HepG2 (cell line): Measurements from ENCODE around the gene RIPK3. TPM values are rescaled to one million over a fixed set of nuclear protein-coding genes. Genes with fewer than 3 reads are reported as not detected.

Source experiments
- AGO1 ChIP-seq: fragments of 200-400 bp; formaldehyde crosslinking; IDR thresholded peaks from 2 replicates; pipeline ENCODE4 v1.6.1; 2017; ENCODE audit warnings: mild to moderate bottlenecking, low read depth, low read length, moderate library complexity; ENCODE audit not compliant: poor library complexity, severe bottlenecking
- DNMT1 ChIP-seq: sonication (generic); formaldehyde crosslinking; IDR thresholded peaks from 2 replicates; pipeline ENCODE4 v1.5.1; 2020; ENCODE audit warnings: mild to moderate bottlenecking, missing genetic modification reagents
- E2F1 ChIP-seq: sonication (generic); formaldehyde crosslinking; IDR thresholded peaks from 2 replicates; pipeline ENCODE4 v1.5.0; 2020; ENCODE audit warnings: missing genetic modification reagents
- IRX3 ChIP-seq: sonication (generic); formaldehyde crosslinking; IDR thresholded peaks from 2 replicates; pipeline ENCODE4 v1.8.1; 2023; ENCODE audit warnings: mild to moderate bottlenecking, low read depth, missing genetic modification reagents, borderline replicate concordance
- KDM2A ChIP-seq: sonication (generic); formaldehyde crosslinking; IDR thresholded peaks from 2 replicates; pipeline ENCODE4 v1.4.0; 2020; ENCODE audit warnings: low read depth, missing genetic modification reagents, borderline replicate concordance
- MBNL3 ChIP-seq: fragments of 250-450 bp; sonication (Bioruptor Pico); conservative IDR thresholded peaks from 2 replicates; pipeline ENCODE4 v1.8.0; 2022; ENCODE audit warnings: mild to moderate bottlenecking, inconsistent platforms
- MZF1 ChIP-seq: sonication (generic); formaldehyde crosslinking; IDR thresholded peaks from 2 replicates; pipeline ENCODE4 v1.8.1; 2023; ENCODE audit warnings: mild to moderate bottlenecking, missing genetic modification reagents, borderline replicate concordance
- NBN ChIP-seq: fragments of 450-650 bp; conservative IDR thresholded peaks from 2 replicates; pipeline ENCODE4 v1.6.1; 2017
- SP5 ChIP-seq: IDR thresholded peaks from 2 replicates; pipeline ENCODE4 v1.6.1; 2016; ENCODE audit warnings: low read depth, borderline replicate concordance
- SYNCRIP ChIP-seq: fragments of 200-400 bp; formaldehyde crosslinking; IDR thresholded peaks from 2 replicates; pipeline ENCODE4 v1.6.1; 2018; ENCODE audit warnings: mild to moderate bottlenecking, low read depth, low read length; ENCODE audit not compliant: insufficient read depth
- TFE3 ChIP-seq: IDR thresholded peaks from 2 replicates; pipeline ENCODE4 v1.6.1; 2016
- U2AF2 ChIP-seq: fragments of 200-400 bp; formaldehyde crosslinking; IDR thresholded peaks from 2 replicates; pipeline ENCODE4 v1.6.1; 2017; ENCODE audit warnings: low read depth, mild to moderate bottlenecking, low read length
- ZC3H4 ChIP-seq: sonication (generic); formaldehyde crosslinking; IDR thresholded peaks from 2 replicates; pipeline ENCODE4 v1.4.0; 2020; ENCODE audit warnings: missing genetic modification reagents, borderline replicate concordance
- ZFP36 ChIP-seq: fragments of 150-350 bp; IDR thresholded peaks from 2 replicates; pipeline ENCODE4 v1.6.1; 2018; ENCODE audit warnings: borderline replicate concordance, low read length, low read depth; ENCODE audit not compliant: partially characterized antibody
- ZFP36L1 ChIP-seq: sonication (generic); formaldehyde crosslinking; IDR thresholded peaks from 2 replicates; pipeline ENCODE4 v1.8.0; 2022; ENCODE audit warnings: mild to moderate bottlenecking, missing genetic modification reagents, moderate library complexity
- ZFYVE20 ChIP-seq: sonication (generic); formaldehyde crosslinking; IDR thresholded peaks from 2 replicates; pipeline ENCODE4 v1.8.0; 2023; ENCODE audit warnings: low read depth, mild to moderate bottlenecking, moderate library complexity, missing genetic modification reagents, borderline replicate concordance
- ZIK1 ChIP-seq: sonication (generic); formaldehyde crosslinking; IDR thresholded peaks from 2 replicates; pipeline ENCODE4 v1.5.0; 2020; ENCODE audit warnings: mild to moderate bottlenecking, low read depth, missing genetic modification reagents, borderline replicate concordance
- ZNF329 ChIP-seq: sonication (generic); formaldehyde crosslinking; IDR thresholded peaks from 2 replicates; pipeline ENCODE4 v1.9.0; 2021; ENCODE audit warnings: low read depth, mild to moderate bottlenecking, missing genetic modification reagents
- ZNF333 ChIP-seq: sonication (generic); formaldehyde crosslinking; IDR thresholded peaks from 2 replicates; pipeline ENCODE4 v1.4.0; 2020; ENCODE audit warnings: mild to moderate bottlenecking, missing genetic modification reagents, borderline replicate concordance
- ZNF446 ChIP-seq: sonication (generic); formaldehyde crosslinking; IDR thresholded peaks from 2 replicates; pipeline ENCODE4 v1.5.0; 2020; ENCODE audit warnings: mild to moderate bottlenecking, missing genetic modification reagents
- ZNF503 ChIP-seq: sonication (generic); formaldehyde crosslinking; IDR thresholded peaks from 2 replicates; pipeline ENCODE4 v1.4.0; 2020; ENCODE audit warnings: missing genetic modification reagents
- ZNF557 ChIP-seq: sonication (generic); formaldehyde crosslinking; IDR thresholded peaks from 2 replicates; pipeline ENCODE4 v1.4.0; 2020; ENCODE audit warnings: missing genetic modification reagents
- ZNF605 ChIP-seq: sonication (generic); formaldehyde crosslinking; IDR thresholded peaks from 2 replicates; pipeline ENCODE4 v1.8.0; 2022; ENCODE audit warnings: mild to moderate bottlenecking, missing genetic modification reagents
- polyA plus RNA-seq, 8 experiments: library from polyadenylated mRNA; depleted of rRNA in 3 of 8; stranded (reverse) in 7 of 8; unstranded in 1 of 8; fragments of >200 nt; fragmentation: Illumina TruSeq in 4 of 8; extraction: Trizol in 4 of 8; gene quantifications; 2 replicates each; pipeline versions ENCODE4 v1.2.1 to v1.2.3, GENCODE V29; 2011 to 2016; ENCODE audit warnings: low read depth in 4 of 8, missing spikeins in 1 of 8, mixed read lengths in 1 of 8; ENCODE audit not compliant: insufficient read depth in 1 of 8
- total RNA-seq, 5 experiments: library from RNA; depleted of rRNA; stranded (reverse); fragments of >200 nt; fragmentation: Illumina TruSeq; extraction: Trizol; gene quantifications; 2 replicates each; pipeline ENCODE4 v1.2.3, GENCODE V29; 2016; ENCODE audit warnings: low read depth in 1 of 5
- TF ChIP-seq, protein P1 (sequence below): IDR thresholded peaks from 2 replicates; pipeline ENCODE4 v1.6.1; 2016; ENCODE audit warnings: missing compliant biosample characterization, missing genetic modification reagents, borderline replicate concordance

Gene RIPK3
- total and polyA plus RNA-seq, 2 of the 13 experiments (the other 11 are each of a cell fraction or from before 2014, with no cell fraction given) = not detected

DNA sequence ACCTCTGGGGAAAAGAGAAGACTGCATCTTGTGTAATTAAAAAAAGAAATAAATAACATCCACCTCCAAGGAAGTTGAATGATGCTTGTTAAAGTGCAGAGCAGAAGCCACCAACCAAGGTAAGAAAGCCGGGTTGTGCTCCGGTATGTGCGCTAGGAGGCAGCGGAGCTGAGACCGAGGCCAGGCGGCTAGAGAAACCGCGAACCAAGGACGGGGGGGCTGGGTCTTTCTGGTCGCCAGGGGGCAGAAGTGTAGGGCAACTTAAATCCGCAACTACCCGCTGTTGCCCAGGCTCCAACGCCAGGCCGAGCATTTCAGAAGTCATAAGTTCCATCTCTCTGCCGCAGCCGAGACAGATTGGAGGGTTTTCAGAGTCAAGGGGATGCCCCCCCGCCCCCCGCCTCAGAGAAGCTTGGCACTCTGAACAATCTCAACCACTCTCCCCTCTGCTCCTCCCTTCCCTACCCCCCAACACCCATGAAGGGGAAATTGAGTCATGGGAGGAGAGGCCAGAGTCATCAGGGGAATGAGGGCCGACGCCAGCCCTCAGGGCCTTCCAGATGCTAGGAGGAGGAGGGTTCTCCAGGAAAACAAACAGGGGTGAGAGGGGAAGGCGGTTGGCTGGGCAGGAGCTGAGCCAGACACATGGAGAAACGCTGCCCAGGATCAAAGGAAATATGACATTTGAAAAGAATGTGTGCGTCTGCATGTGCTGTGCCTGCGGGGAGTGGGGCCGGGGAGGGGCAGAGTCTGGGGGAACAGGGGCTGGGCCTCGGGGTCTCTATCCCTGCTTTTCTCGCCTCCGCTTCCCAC lies 26.0 kb upstream of the RIPK3 start (continued):
- no peak for TF ChIP-seq ZNF329
- TF ChIP-seq ZFP36L1 = no peak
- 0 out of 2 replicates have a peak, but pooled peaks have one; percentile 58 for TF ChIP-seq ZNF503 (CRISPR knock-in tag)
- peak; percentile 82 for TF ChIP-seq ZNF605 (CRISPR knock-in tag)
- TF ChIP-seq ZIK1 = 0 out of 2 replicates have a peak, but pooled peaks have one; percentile 6
- peak; percentile 96 for TF ChIP-seq KDM2A (CRISPR knock-in tag)
- TF ChIP-seq ZNF333 (CRISPR knock-in tag) = peak; percentile 97
- no peak for TF ChIP-seq U2AF2
- TF ChIP-seq, protein P1, sequence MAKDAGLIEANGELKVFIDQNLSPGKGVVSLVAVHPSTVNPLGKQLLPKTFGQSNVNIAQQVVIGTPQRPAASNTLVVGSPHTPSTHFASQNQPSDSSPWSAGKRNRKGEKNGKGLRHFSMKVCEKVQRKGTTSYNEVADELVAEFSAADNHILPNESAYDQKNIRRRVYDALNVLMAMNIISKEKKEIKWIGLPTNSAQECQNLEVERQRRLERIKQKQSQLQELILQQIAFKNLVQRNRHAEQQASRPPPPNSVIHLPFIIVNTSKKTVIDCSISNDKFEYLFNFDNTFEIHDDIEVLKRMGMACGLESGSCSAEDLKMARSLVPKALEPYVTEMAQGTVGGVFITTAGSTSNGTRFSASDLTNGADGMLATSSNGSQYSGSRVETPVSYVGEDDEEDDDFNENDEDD (CRISPR knock-in tag) = peak; percentile 69; the same call in 1 of the 2 replicates
- TF ChIP-seq SYNCRIP = no peak
- peak; percentile 78; the same call in 1 of the 2 replicates for TF ChIP-seq ZNF557 (CRISPR knock-in tag)
- no peak for TF ChIP-seq NBN
- TF ChIP-seq MZF1 = no peak
- TF ChIP-seq ZFP36 = peak; percentile 68
- no peak for TF ChIP-seq ZC3H4
- TF ChIP-seq IRX3 (CRISPR knock-in tag) = peak; percentile 28; the same call in 1 of the 2 replicates
- TF ChIP-seq ZNF446 = peak; percentile 9; the same call in 1 of the 2 replicates
- no peak for TF ChIP-seq ZFYVE20
- peak; percentile 50; the same call in 1 of the 2 replicates for TF ChIP-seq SP5 (CRISPR knock-in tag)
- TF ChIP-seq MBNL3 (CRISPR knock-in tag) = no peak
- TF ChIP-seq AGO1 = no peak
- TF ChIP-seq TFE3 = peak; percentile 54; the same call in 1 of the 2 replicates
- peak; percentile 35; the same call in 1 of the 2 replicates for TF ChIP-seq E2F1
- peak; percentile 96 for TF ChIP-seq DNMT1 (CRISPR knock-in tag)
